Skeletal muscle tissue (tissue), 4 donors: ENCODE results near the gene TRIML1. TPM values are rescaled to one million over a fixed set of nuclear protein-coding genes. Genes with fewer than 3 reads are reported as not detected.

Source experiments
- H3K27ac ChIP-seq: one replicate; pipeline ENCODE4 v1.7.0; 2013; ENCODE audit warnings: mild to moderate bottlenecking, low read depth, low read length, inconsistent platforms
- H3K27me3 ChIP-seq, 3 donors: one replicate each; pipeline ENCODE4 v1.7.0; 2013; ENCODE audit warnings: low read length in 3 of 3; ENCODE audit not compliant: control insufficient read depth in 3 of 3, insufficient read depth in 3 of 3
- H3K36me3 ChIP-seq, 3 donors: one replicate each; pipeline ENCODE4 v1.7.0; 2013; ENCODE audit warnings: low read length in 3 of 3; ENCODE audit not compliant: control insufficient read depth in 3 of 3, insufficient read depth in 3 of 3
- H3K4me1 ChIP-seq, 3 donors: one replicate each; pipeline ENCODE4 v1.7.0; 2013; ENCODE audit warnings: low read length in 3 of 3, mild to moderate bottlenecking in 3 of 3; ENCODE audit not compliant: control insufficient read depth in 3 of 3, insufficient read depth in 3 of 3
- H3K4me3 ChIP-seq, 3 donors: one replicate each; pipeline ENCODE4 v1.7.0; 2013; ENCODE audit warnings: low read length in 3 of 3
- H3K9ac ChIP-seq, 3 donors: one replicate each; pipeline ENCODE4 v1.7.0; 2013; ENCODE audit warnings: low read length in 3 of 3, mild to moderate bottlenecking in 3 of 3, moderate library complexity in 2 of 3, low read depth in 1 of 3
- H3K9me3 ChIP-seq, 3 donors: one replicate each; pipeline ENCODE4 v1.7.0; 2013; ENCODE audit warnings: low read length in 3 of 3; ENCODE audit not compliant: control insufficient read depth in 3 of 3
- total RNA-seq: library from RNA; depleted of rRNA; stranded (reverse); fragments of >200 nt; gene quantifications from one replicate; pipeline ENCODE4 v1.2.3, GENCODE V29; 2014
- donor health status: Osteomylitis.

The TRIML1 gene
- total RNA-seq, 1 donor from 2014 or later: not detected

- no peak overlapping the region for H3K27ac ChIP-seq
- H3K36me3 ChIP-seq: no peaks in the 10 kb centered on the region
- no peaks in the 10 kb centered on the region for H3K4me1 ChIP-seq
- H3K9ac ChIP-seq: no peak overlapping the region
- H3K27me3 ChIP-seq: no peaks in the 10 kb centered on the region
- no peak overlapping the region for H3K4me3 ChIP-seq
- no peaks in the 10 kb centered on the region for H3K9me3 ChIP-seq
Measured at GRCh38 chr4:188117631-188118324, 21.5 kb upstream of the TRIML1 start.

- Histone ChIP-seq H3K9me3 (no peaks in the 10 kb centered on the region), H3K27ac (no peak overlapping the region), H3K4me3 (no peak overlapping the region), H3K27me3 (no peaks in the 10 kb centered on the region), H3K9ac (no peak overlapping the region), H3K36me3 (no peaks in the 10 kb centered on the region), H3K4me1 (no peaks in the 10 kb centered on the region)
Measured at GRCh38 chr4:188121530-188121929, 17.7 kb upstream of the TRIML1 start.

- Histone ChIP-seq H3K4me3 (no peak overlapping the region), H3K9ac (no peak overlapping the region), H3K27me3 (no peaks in the 10 kb centered on the region), H3K36me3 (no peaks in the 10 kb centered on the region), H3K27ac (no peak overlapping the region), H3K4me1 (no peaks in the 10 kb centered on the region), H3K9me3 (peaks cover 0 to 2% (median 0%) of the 10 kb centered on the region in 3 donors)
Measured at GRCh38 chr4:188127214-188127874, 11.9 kb upstream of the TRIML1 start.

GRCh38 chr4:188130355-188130754 lies 8.9 kb upstream of the TRIML1 start:
- Histone ChIP-seq H3K27ac (no peak overlapping the region), H3K36me3 (no peaks in the 10 kb centered on the region), H3K4me3 (no peak overlapping the region), H3K9ac (no peak overlapping the region), H3K4me1 (no peaks in the 10 kb centered on the region), H3K9me3 (peaks cover 0 to 2% (median 0%) of the 10 kb centered on the region in 3 donors), H3K27me3 (no peaks in the 10 kb centered on the region)

- H3K27me3 ChIP-seq: no peaks in the 10 kb centered on the region
- no peak overlapping the region for H3K4me3 ChIP-seq
- H3K27ac ChIP-seq: no peak overlapping the region
- H3K9me3 ChIP-seq: peaks cover 0 to 2% (median 0%) of the 10 kb centered on the region in 3 donors
- no peak overlapping the region for H3K9ac ChIP-seq
- H3K4me1 ChIP-seq: no peaks in the 10 kb centered on the region
- H3K36me3 ChIP-seq: no peaks in the 10 kb centered on the region
Measured at GRCh38 chr4:188132232-188132631, 7.0 kb upstream of the TRIML1 start.

GRCh38 chr4:188138227-188138626 lies 1.0 kb upstream of the TRIML1 start:
- H3K27ac ChIP-seq: no peak overlapping the region
- H3K4me3 ChIP-seq: no peak overlapping the region
- H3K9me3 ChIP-seq: peaks cover 0 to 2% (median 0%) of the 10 kb centered on the region in 3 donors
- no peaks in the 10 kb centered on the region for H3K36me3 ChIP-seq
- no peaks in the 10 kb centered on the region for H3K4me1 ChIP-seq
- no peaks in the 10 kb centered on the region for H3K27me3 ChIP-seq
- no peak overlapping the region for H3K9ac ChIP-seq

- H3K27ac ChIP-seq: no peak overlapping the region
- no peak overlapping the region for H3K9ac ChIP-seq
- no peaks in the 10 kb centered on the region for H3K27me3 ChIP-seq
- no peaks in the 10 kb centered on the region for H3K36me3 ChIP-seq
- H3K4me3 ChIP-seq: no peak overlapping the region
- H3K4me1 ChIP-seq: no peaks in the 10 kb centered on the region
- peaks cover 0 to 2% (median 0%) of the 10 kb centered on the region in 3 donors for H3K9me3 ChIP-seq
Measured at GRCh38 chr4:188139671-188140070, 430 bp downstream of the TRIML1 start.

- Histone ChIP-seq H3K4me1 (no peaks in the 10 kb centered on the region), H3K9ac (no peak overlapping the region), H3K27ac (no peak overlapping the region), H3K36me3 (no peaks in the 10 kb centered on the region), H3K27me3 (no peaks in the 10 kb centered on the region), H3K9me3 (peaks cover 0 to 2% (median 0%) of the 10 kb centered on the region in 3 donors), H3K4me3 (no peak overlapping the region)
Measured at GRCh38 chr4:188143731-188144130, 4.5 kb downstream of the TRIML1 start.

GRCh38 chr4:188145601-188146000 lies 6.4 kb downstream of the TRIML1 start:
- Histone ChIP-seq H3K4me1 (no peaks in the 10 kb centered on the region), H3K27ac (no peak overlapping the region), H3K9ac (no peak overlapping the region), H3K9me3 (no peaks in the 10 kb centered on the region), H3K27me3 (no peaks in the 10 kb centered on the region), H3K36me3 (no peaks in the 10 kb centered on the region), H3K4me3 (no peak overlapping the region)

- no peaks in the 10 kb centered on the region for H3K36me3 ChIP-seq
- H3K9ac ChIP-seq: no peak overlapping the region
- H3K27ac ChIP-seq: no peak overlapping the region
- H3K4me3 ChIP-seq: no peak overlapping the region
- no peaks in the 10 kb centered on the region for H3K27me3 ChIP-seq
- H3K4me1 ChIP-seq: no peaks in the 10 kb centered on the region
- H3K9me3 ChIP-seq: no peaks in the 10 kb centered on the region
Measured at GRCh38 chr4:188146618-188147017, 7.4 kb downstream of the TRIML1 start.
